HG03520 (cell line): Measurements from ENCODE around the gene ADGRB2.

Source experiments
- ATAC-seq: cut with Tn5 transposase; IDR thresholded peaks from one replicate; pipeline ENCODE4 v1.9.1; 2021; ENCODE audit warnings: mild to moderate bottlenecking, moderate library complexity; ENCODE audit not compliant: unreplicated experiment

Gene ADGRB2

GRCh38 chr1:31764312-31765040 is at the start of gene ADGRB2:
ADGRB2 (minus strand) TSS chr1:31764340; CDS start chr1:31757221, 7,119 bp downstream.
- no peak for ATAC-seq

- no peak for ATAC-seq
Measured at GRCh38 chr1:31812158-31812829, 48.2 kb upstream of the ADGRB2 start.

- no peak for ATAC-seq
Measured at GRCh38 chr1:31811605-31812004, 47.5 kb upstream of the ADGRB2 start.

- no peak for ATAC-seq
Measured at GRCh38 chr1:31809698-31810097, 45.6 kb upstream of the ADGRB2 start.

GRCh38 chr1:31807273-31808048 is 43.3 kb upstream of the ADGRB2 start:
- no peak for ATAC-seq

- no peak for ATAC-seq
Measured at GRCh38 chr1:31805318-31805717, 41.2 kb upstream of the ADGRB2 start.

GRCh38 chr1:31804098-31804497 is 40.0 kb upstream of the ADGRB2 start:
- no peak for ATAC-seq

- ATAC-seq = no peak
Measured at GRCh38 chr1:31803610-31804009, 39.5 kb upstream of the ADGRB2 start.

- ATAC-seq = no peak
Measured at GRCh38 chr1:31802190-31803150, 38.3 kb upstream of the ADGRB2 start.

- ATAC-seq = no peak
Measured at GRCh38 chr1:31801458-31801857, 37.3 kb upstream of the ADGRB2 start.

GRCh38 chr1:31800674-31800967 is 36.5 kb upstream of the ADGRB2 start:
- no peak for ATAC-seq

GRCh38 chr1:31799895-31800673 is 35.9 kb upstream of the ADGRB2 start:
- ATAC-seq = no peak

- ATAC-seq = no peak
Measured at GRCh38 chr1:31799196-31799894, 35.2 kb upstream of the ADGRB2 start.

- no peak for ATAC-seq
Measured at GRCh38 chr1:31798433-31799195, 34.5 kb upstream of the ADGRB2 start.

GRCh38 chr1:31798086-31798432 is 33.9 kb upstream of the ADGRB2 start:
- ATAC-seq = no peak

GRCh38 chr1:31797216-31797615 is 33.1 kb upstream of the ADGRB2 start:
- ATAC-seq = no peak

GRCh38 chr1:31796707-31797106 is 32.6 kb upstream of the ADGRB2 start:
- ATAC-seq = no peak

GRCh38 chr1:31795801-31796621 is 31.9 kb upstream of the ADGRB2 start:
- ATAC-seq = no peak
